GM18519 (cell line): ENCODE measurements around the gene B3GNT2.
"Not testable (repeated sequence)": the region's sequence is repeated elsewhere in the genome, so short reads cannot be mapped to it uniquely, and the experiment has no call there.

Source experiments
- ATAC-seq: cut with Tn5 transposase; IDR thresholded peaks from one replicate; pipeline ENCODE4 v1.9.1; 2021; ENCODE audit warnings: mild to moderate bottlenecking, moderate library complexity; ENCODE audit not compliant: unreplicated experiment, low FRiP score

The B3GNT2 gene

DNA sequence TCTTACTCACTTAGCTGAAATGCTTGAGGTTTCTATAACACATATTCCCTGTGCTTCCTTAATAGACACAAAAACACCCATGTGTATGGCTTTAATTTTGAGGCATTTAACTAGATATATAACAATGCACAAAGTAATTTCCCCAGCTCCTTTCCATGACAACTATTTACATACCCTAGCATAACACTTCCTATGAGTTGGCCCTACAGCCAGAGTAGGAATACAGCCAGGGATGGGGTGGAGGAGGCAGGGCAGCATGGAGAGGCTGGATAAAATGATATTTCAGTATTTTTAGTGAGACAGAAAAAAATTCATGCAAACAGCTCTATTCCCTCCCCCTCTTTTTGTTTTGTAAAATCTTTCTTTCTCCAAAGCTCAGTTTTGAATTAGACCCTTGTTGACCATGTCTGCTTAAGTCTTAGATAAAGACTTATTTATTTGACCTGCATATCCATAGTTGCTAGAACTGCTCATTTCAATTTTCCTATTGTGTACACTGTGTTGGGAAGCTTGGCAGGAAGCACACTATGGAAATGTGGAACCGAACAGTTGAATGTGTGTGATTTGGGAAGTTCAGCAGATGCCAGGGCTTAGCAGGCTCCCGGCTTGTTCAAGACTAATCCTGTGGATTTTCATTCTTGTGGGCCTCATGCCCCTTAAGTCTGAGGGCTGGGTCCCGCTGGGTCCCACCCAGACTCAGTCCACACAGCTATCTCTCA lies 11.2 kb upstream of the B3GNT2 start:
- ATAC-seq, result no peak

DNA sequence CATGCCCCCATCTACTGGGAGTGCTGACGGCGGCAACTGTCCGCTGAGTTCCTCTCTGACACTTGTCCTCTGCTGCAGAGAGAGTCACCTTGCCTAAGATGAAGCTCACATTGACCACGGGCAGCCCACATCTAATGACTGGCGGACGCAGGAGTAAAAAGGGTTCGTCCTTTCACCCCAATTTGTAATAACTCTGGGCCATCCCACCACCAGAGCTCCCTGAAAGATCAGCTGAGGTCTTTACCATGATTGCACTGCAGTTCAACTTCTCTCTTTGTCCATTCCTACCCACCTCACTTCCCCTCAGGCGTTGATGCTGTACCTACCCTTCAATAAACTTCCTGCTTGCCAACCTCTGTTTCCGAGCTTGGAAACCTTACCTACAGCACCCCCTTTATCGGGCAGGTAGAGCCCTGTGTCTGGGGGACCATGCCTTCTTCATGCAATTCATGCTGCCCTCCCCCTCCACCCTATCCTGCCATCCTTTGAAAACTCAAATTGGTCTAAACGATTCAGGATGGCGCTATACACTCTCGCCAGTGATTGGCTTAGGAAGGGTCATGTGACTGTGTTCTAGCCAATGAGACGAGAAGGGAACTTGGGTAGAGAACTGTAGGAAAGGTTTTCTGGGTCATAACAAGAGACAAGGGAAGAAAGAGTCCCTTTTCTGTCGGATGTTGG lies 10.3 kb upstream of the B3GNT2 start:
- no peak for ATAC-seq

DNA sequence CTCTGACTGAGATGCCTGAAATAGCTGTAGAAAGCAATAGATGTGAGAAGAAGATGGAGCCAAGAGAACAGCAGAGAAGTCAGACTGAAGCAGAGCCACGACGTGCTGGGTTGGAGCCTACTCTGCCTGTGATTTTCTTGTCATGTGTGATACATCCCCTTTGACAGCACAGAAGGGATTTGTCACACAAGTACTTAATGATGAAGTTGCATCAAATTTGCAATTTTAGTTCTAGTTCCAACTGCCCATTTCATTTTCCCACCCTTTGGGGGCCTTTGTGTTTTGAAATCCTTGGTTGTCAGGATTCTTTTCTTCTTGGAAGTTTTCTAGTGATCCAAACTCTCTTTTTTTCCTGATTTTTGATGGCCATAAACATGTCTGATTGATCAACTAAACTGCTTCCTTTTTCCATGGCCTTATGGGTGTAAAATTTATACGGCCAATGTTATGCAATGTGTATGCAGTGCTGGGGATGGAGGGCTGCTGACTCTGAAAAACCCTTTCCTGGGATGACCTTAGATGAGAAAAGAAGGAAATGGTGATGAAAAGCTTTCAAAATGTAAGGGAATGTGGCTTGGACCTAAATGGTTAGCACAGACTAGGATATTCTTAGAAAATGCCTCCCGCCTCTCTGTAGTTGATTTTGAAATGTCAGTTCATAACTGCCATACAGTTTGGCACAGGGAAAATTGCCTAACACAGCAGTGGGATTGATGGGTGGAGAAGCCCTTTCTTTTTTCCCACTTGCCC lies 9.6 kb upstream of the B3GNT2 start:
- no peak for ATAC-seq

GRCh38 chr2:62187246-62187645 lies 8.7 kb upstream of the B3GNT2 start:
- ATAC-seq, result no peak

DNA sequence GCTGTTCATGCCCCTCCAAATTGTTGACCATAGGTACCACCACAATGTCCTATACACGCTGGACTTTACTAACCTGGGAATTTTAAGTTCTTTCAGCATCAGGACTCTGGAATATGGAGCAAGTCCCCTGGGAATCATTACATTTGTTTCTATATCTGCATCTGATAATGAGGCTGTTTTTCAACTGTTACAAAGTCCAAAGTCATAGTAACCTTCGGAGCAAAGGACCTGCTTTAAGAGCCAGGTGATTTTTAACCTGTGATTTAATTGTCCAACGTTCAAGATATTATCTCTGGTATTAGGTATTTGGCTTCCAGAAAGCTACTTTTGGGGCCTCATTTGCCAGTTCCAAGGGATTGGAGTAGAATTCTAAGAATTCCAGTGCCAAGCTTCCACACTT lies 7.5 kb upstream of the B3GNT2 start:
- no peak for ATAC-seq

GRCh38 chr2:62189196-62189595 lies 6.7 kb upstream of the B3GNT2 start:
- ATAC-seq, result no peak

- no peak for ATAC-seq
These were observed 3.1 kb upstream of the B3GNT2 start for GRCh38 chr2:62192811-62193210.

- no peak for ATAC-seq
These were observed 1.1 kb upstream of the B3GNT2 start for GRCh38 chr2:62194558-62195420.

- ATAC-seq, result no peak
These were observed 475 bp downstream of the B3GNT2 start for GRCh38 chr2:62196278-62196901.

DNA sequence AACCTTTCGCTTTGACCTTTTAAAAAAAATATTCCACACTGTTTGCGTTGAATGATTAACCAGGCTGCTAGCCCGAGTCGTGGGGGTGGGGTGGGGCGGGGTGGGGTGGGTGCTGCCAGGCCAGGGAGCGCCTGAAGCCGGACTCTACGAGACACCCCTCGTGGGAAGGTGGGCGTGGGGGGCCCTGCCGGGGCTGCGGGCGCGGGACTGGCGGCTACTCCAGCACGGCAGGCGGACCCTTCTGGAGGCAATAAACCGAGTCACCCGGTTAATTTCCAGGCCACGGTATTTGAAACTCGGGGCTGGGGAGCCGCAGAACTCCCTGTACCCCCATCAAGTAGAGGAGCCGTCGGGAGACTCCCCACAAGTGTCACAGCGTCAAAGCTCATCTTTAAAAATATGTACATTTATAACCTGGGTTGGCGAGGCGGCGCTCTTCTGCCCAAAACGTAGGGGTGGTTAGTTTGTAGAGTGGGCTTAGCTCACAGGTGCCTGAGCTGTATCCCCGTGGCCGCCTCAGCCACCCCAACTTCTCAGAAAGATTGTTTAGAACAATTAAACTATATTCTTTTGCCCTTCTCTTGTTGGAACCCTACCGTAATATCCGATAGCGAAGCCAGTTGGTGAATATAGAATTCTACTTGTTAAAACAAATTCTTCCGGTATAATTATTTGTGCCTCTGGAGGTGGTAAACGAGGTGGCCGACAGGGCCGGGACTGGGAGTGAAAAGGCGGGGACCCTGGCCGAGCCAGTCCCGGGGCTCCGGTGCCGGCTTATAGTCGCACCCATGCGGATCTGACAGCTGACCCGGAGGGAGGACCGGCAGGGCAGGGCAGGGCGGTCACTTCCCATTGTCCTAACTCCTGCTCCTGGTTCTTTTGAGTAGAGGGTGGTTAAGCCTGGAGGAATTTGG lies 1.4 kb downstream of the B3GNT2 start:
- no peak for ATAC-seq

DNA sequence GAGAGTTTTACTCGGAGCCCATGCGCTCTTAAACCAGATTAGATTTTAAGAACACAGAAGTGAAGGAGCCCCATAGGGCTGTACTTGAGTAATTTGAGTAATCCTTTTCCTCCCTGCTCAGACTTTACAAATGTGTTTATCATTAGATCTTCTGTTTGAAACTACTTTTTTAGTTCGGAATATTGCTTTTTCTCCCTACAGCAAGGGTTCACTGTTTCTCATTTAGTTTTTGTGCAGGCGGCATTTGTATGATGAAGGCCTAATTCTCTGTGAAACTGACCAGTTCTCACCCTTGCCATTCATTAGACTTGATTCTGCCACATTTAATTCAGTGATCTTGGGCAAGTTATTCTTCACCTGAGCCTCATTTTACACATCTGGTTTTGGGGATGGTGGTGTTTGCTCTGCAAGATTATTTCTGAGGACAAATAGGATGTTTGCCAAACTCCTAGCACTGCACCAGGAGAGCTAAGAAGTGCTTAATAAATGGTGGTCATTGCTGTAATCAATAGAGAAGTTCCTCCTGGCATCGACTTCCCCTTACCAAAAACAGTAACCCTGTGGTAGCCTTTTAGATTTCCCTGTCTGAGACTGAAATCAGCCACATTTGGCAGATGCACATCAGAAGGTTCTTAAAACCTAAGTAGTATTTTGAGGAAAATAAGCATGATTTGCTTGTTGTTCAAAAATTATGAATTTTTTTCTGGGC lies 2.2 kb downstream of the B3GNT2 start:
- ATAC-seq, result no peak

DNA sequence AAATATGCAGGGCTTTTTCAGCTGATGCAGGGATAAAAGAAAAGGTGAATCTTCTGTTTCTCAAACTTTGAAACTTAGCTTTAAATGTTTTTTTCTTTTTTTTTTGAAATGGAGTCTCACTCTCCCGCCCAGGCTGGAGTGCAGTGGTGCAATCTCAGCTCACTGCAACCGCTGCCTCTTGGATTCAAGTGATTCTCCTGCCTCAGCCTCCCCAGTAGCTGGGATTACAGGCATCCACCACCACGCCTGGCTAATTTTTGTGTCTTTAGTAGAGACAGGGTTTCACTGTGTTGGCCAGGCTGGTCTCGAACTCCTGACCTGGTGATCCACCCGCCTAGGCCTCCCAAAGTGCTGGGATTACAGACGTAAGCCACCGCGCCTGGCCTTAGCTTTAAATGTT lies 2.9 kb downstream of the B3GNT2 start:
- ATAC-seq, result not testable (repeated sequence)

DNA sequence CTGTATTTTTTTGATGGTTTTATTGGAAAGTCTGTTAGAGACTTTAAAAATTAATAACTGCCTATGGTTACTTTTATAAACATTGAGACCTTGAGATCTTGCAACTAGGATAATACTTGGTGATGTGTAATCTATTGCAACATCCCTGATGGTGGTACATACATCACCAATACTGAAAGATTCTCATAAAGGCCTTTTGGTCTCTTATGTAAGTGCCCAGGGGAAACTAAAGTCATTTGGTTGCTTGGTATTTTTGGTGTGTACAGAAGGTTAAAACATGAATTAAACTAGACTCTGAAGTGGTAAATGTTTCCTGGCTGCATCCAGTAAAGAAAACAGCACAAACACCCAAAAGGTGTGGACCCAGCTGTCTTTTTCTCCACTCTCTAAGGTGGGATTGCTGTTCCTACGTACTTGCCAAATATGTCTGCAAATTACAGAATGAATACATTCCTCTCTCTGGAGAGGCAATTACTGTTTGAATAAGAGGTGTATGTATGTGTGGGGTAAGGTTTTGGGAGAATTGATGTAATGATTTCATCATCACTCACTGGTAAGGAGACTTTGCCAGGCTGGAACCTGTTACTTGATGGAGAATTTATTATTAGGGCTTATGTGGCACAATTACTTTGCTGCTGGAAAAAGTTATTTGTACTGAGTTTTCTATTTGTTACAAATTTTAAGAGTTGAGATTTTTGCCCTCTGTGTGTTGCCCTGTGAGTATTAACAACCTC lies 3.6 kb downstream of the B3GNT2 start:
- ATAC-seq, result no peak

- no peak for ATAC-seq
These were observed 4.5 kb downstream of the B3GNT2 start for GRCh38 chr2:62200291-62200841.

DNA sequence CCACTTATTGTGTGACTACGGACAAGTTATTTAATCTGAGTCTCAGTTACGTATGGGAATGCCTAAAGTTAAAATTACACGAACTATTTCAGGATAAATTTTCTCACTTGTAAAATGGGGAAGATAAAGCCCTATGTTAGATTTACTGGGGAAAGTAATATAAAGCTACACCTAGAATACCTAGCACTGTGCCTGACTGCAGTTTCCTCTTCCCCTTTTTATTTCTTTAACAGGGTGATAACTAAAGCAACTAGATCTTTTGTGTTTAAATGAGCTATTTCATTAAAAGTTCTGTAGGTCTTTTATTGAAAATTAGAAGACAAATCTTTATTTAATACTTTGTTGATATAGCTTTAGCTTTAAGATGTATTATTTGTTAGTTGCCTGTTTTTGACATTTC lies 5.0 kb downstream of the B3GNT2 start:
- no peak for ATAC-seq

DNA sequence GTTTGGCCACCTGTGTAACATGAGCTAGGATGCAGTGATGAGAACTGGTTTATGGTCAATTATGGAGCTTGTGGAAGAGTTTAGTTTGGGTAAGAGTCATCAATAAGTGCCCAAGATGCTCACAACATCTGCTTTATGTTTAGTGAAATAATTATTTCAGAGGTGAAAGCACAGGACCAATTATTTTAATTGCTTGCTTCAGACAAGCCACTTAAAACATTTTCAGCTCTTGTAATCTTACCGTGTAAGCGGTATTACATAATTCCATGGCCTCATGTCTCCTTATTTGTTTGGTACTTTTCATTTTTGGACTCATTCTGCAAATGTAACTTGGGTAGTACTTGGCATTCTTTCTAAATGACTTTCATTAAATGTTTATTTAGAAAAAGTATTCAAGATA lies 5.4 kb downstream of the B3GNT2 start:
- ATAC-seq, result no peak

- ATAC-seq, result no peak
These were observed 6.3 kb downstream of the B3GNT2 start for GRCh38 chr2:62202019-62202722.
